GM23248 (cell line): ENCODE results near the gene STK4. TPM values are rescaled to one million over a fixed set of nuclear protein-coding genes. Genes with fewer than 3 reads are reported as not detected.

Experiments used
- DNase-seq: peaks from one replicate; pipeline ENCODE4 v3.0.0-alpha.2; 2015
- H2AFZ ChIP-seq: fragments of 200-600 bp; sonication (generic); 2 replicates; pipeline ENCODE4 v1.6.1; 2016; ENCODE audit warnings: antibody characterized with exemption
- H3F3A ChIP-seq: fragments of 200-600 bp; sonication (generic); 2 replicates; pipeline ENCODE4 v1.6.1; 2016; ENCODE audit warnings: mild to moderate bottlenecking, antibody characterized with exemption, mixed run types; ENCODE audit not compliant: insufficient read depth
- H3K27ac ChIP-seq: fragments of 200-600 bp; sonication (generic); 2 replicates; pipeline ENCODE4 v1.5.1; 2016; ENCODE audit warnings: mild to moderate bottlenecking
- H3K27me3 ChIP-seq: fragments of 200-600 bp; sonication (generic); replicated peaks from 2 replicates; pipeline ENCODE4 v1.6.1; 2016; ENCODE audit warnings: mild to moderate bottlenecking; ENCODE audit not compliant: insufficient read depth
- H3K36me3 ChIP-seq: fragments of 200-600 bp; sonication (generic); 2 replicates; pipeline ENCODE4 v1.6.1; 2016; ENCODE audit warnings: low read depth, mild to moderate bottlenecking
- H3K4me1 ChIP-seq: fragments of 200-600 bp; sonication (generic); 2 replicates; pipeline ENCODE4 v1.6.1; 2016; ENCODE audit warnings: mild to moderate bottlenecking; ENCODE audit not compliant: insufficient read depth
- H3K4me2 ChIP-seq: fragments of 200-600 bp; sonication (generic); one replicate; pipeline ENCODE4 v1.6.1; 2016; ENCODE audit warnings: mild to moderate bottlenecking; ENCODE audit not compliant: unreplicated experiment
- H3K4me3 ChIP-seq: fragments of 200-600 bp; sonication (generic); 2 replicates; pipeline ENCODE4 v1.5.1; 2016; ENCODE audit warnings: mild to moderate bottlenecking
- H3K79me2 ChIP-seq: fragments of 200-600 bp; sonication (generic); 2 replicates; pipeline ENCODE4 v1.6.1; 2016; ENCODE audit warnings: mild to moderate bottlenecking; ENCODE audit not compliant: insufficient read depth
- H3K9ac ChIP-seq: fragments of 200-600 bp; sonication (generic); 2 replicates; pipeline ENCODE4 v1.6.1; 2016; ENCODE audit warnings: mild to moderate bottlenecking
- H3K9me2 ChIP-seq: fragments of 200-600 bp; sonication (generic); 2 replicates; pipeline ENCODE4 v1.6.1; 2016; ENCODE audit warnings: mixed run types, mild to moderate bottlenecking, moderate library complexity; ENCODE audit not compliant: insufficient read depth
- H3K9me3 ChIP-seq: fragments of 200-600 bp; sonication (generic); one replicate; pipeline ENCODE4 v1.6.1; 2017; ENCODE audit warnings: low read depth
- H4K20me1 ChIP-seq: fragments of 200-600 bp; sonication (generic); 2 replicates; pipeline ENCODE4 v1.6.0; 2016; ENCODE audit not compliant: insufficient read depth
- EZH2 ChIP-seq: fragments of 200-600 bp; sonication (generic); IDR thresholded peaks from 2 replicates; pipeline ENCODE4 v1.6.1; 2018; ENCODE audit warnings: antibody characterized with exemption, mild to moderate bottlenecking; ENCODE audit not compliant: insufficient read depth, poor library complexity, severe bottlenecking
- EZH2phosphoT487 ChIP-seq: fragments of 200-600 bp; sonication (generic); IDR thresholded peaks from 2 replicates; pipeline ENCODE4 v1.6.1; 2018; ENCODE audit warnings: antibody characterized with exemption, moderate library complexity, mild to moderate bottlenecking, low read depth; ENCODE audit not compliant: insufficient read depth
- WGBS, 2 experiments: methylation state at CpG; one replicate each; pipeline ENCODE4 v1.1.6; 2015 to 2017; ENCODE audit warnings: low lambda C conversion rate in 2 of 2, low coverage in 1 of 2; ENCODE audit errors: missing lambda C conversion rate in 2 of 2; 5-methylcytosine and 5-hydroxymethylcytosine counted together
- in situ Hi-C: fragments of 300-500 bp; cut with MboI; formaldehyde crosslinking; loops from 2 replicates; pipeline ENCODE4 v1.15.0; 2020
- polyA plus RNA-seq: library from polyadenylated mRNA; unstranded; fragments of >200 nt; fragmentation: Nextera tagmentation; extraction: Ambion mirVana; gene quantifications from 2 replicates; pipeline ENCODE4 v1.2.1, GENCODE V29; 2016
- total RNA-seq: library from RNA; depleted of rRNA; stranded (reverse); fragments of >200 nt; shearing (Covaris generic); gene quantifications from 2 replicates; pipeline ENCODE4 v1.2.3, GENCODE V29; 2014

Gene STK4
- total and polyA plus RNA-seq, 2 experiments from 2014 or later, result 21.9 to 33.4 TPM

DNA sequence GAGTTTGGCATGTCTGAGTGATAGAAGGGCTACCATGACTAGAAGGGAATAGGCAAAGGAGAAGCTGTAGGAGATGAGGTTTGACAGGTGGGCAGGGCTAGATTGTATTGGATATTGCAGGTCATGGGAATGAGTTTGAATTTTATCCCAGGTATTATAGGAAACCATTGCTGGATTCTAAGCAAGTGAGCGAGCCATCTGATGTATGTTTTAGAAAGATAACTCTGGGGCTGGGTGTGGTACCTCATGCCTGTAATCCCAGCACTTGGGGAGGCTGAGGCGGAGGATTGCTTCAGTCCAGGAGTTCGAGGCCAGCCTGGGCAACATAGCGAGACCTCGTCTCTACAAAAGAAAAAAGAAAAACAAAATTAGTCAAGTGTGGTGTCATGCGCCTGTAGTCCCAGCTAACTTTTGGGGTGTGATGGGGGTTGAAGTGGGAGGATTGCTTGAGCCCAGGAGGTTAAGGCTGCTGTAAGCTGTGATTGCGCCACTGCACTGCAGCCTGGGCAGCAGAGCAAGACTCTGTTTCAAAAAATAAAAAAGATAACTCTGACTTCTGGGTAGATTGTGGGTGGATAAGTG lies 16.9 kb downstream of the STK4 start:
- Histone ChIP-seq H3K9me2 (no peaks in the 10 kb centered on the region), H3K4me3 (no peak overlapping the region), H3K9ac (no peak overlapping the region), H3K27me3 (no peaks in the 10 kb centered on the region), H3K9me3 (no peaks in the 10 kb centered on the region), H3K79me2 (peaks cover 4% of the 10 kb centered on the region; the same call in 1 of the 2 replicates), H3K36me3 (peaks cover 66% of the 10 kb centered on the region), H3K27ac (no peak overlapping the region), H3K4me1 (no peaks in the 10 kb centered on the region), H3K4me2 (no peak overlapping the region), H2AFZ (no peak overlapping the region), H3F3A (no peaks in the 10 kb centered on the region), H4K20me1 (no peaks in the 10 kb centered on the region)
- TF ChIP-seq EZH2phosphoT487, result no peak
- no peak for TF ChIP-seq EZH2
- WGBS, 2 experiments, result 94 to 98% methylated on average over 7 of the region's 7 CpGs
- no peak for DNase-seq
- in situ Hi-C loops, result no loop called here

GRCh38 chr20:44988631-44989171 lies 22.4 kb downstream of the STK4 start:
- H3K9me2 ChIP-seq, result no peaks in the 10 kb centered on the region
- in situ Hi-C loops, result no loop called here
- no peak overlapping the region for H2AFZ ChIP-seq

GRCh38 chr20:44990425-44990824 lies 24.1 kb downstream of the STK4 start:
- DNase-seq, result peak; percentile 71
- Histone ChIP-seq H3K27ac (peak overlapping the region; percentile 69), H2AFZ (peak overlapping the region; percentile 82), H3K36me3 (peaks cover 29% of the 10 kb centered on the region), H3K4me3 (peak overlapping the region; percentile 72), H3K9me2 (no peaks in the 10 kb centered on the region), H3K9me3 (no peaks in the 10 kb centered on the region), H3F3A (peaks cover 23% of the 10 kb centered on the region), H3K9ac (peak overlapping the region; percentile 78), H3K4me1 (peaks cover 29% of the 10 kb centered on the region), H3K27me3 (no peaks in the 10 kb centered on the region), H3K79me2 (peaks cover 37% of the 10 kb centered on the region), H3K4me2 (peak overlapping the region; percentile 97), H4K20me1 (no peaks in the 10 kb centered on the region)
- in situ Hi-C loops, result no loop called here
- TF ChIP-seq EZH2, result no peak
- no peak for TF ChIP-seq EZH2phosphoT487
- WGBS, 2 experiments, result 3 to 7% methylated on average over 3 of the region's 3 CpGs

More at GRCh38 chr20:44988631-44989171, 22.4 kb downstream of the STK4 start:
- no peak for TF ChIP-seq EZH2phosphoT487
- no peak for TF ChIP-seq EZH2
- no peak overlapping the region for H3K9ac ChIP-seq
- H3K79me2 ChIP-seq, result peaks cover 37% of the 10 kb centered on the region
- H3K27ac ChIP-seq, result no peak overlapping the region
- WGBS, 2 experiments, result 61 to 65% methylated on average over 1 of the region's 1 CpG
- DNase-seq, result no peak
- H3K9me3 ChIP-seq, result no peaks in the 10 kb centered on the region
- H3K36me3 ChIP-seq, result peaks cover 38% of the 10 kb centered on the region
- H3K4me2 ChIP-seq, result no peak overlapping the region
- peaks cover 29% of the 10 kb centered on the region for H3K4me1 ChIP-seq
- H3K4me3 ChIP-seq, result no peak overlapping the region
- peaks cover 23% of the 10 kb centered on the region for H3F3A ChIP-seq
- no peaks in the 10 kb centered on the region for H4K20me1 ChIP-seq
- H3K27me3 ChIP-seq, result no peaks in the 10 kb centered on the region

- Histone ChIP-seq H3K36me3 (peaks cover 25% of the 10 kb centered on the region), H3K79me2 (peaks cover 37% of the 10 kb centered on the region), H3K27me3 (no peaks in the 10 kb centered on the region), H3K9me3 (no peaks in the 10 kb centered on the region), H3K4me3 (peak overlapping the region; percentile 72), H3K4me1 (peaks cover 29% of the 10 kb centered on the region), H3F3A (peaks cover 23% of the 10 kb centered on the region), H2AFZ (peak overlapping the region; percentile 82), H3K4me2 (peak overlapping the region; percentile 97), H3K27ac (peak overlapping the region; percentile 69), H3K9ac (peak overlapping the region; percentile 78), H3K9me2 (no peaks in the 10 kb centered on the region), H4K20me1 (no peaks in the 10 kb centered on the region)
- no peak for DNase-seq
- in situ Hi-C loops, result no loop called here
- no peak for TF ChIP-seq EZH2
- no peak for TF ChIP-seq EZH2phosphoT487
Observed at GRCh38 chr20:44990957-44991356, 24.6 kb downstream of the STK4 start.

- H3K4me2 ChIP-seq, result peak overlapping the region; percentile 22
- peaks cover 29% of the 10 kb centered on the region for H3K4me1 ChIP-seq
- DNase-seq, result peak; percentile 21
- in situ Hi-C loops, result no loop called here
- H3K79me2 ChIP-seq, result peaks cover 37% of the 10 kb centered on the region
- peaks cover 20% of the 10 kb centered on the region for H3K36me3 ChIP-seq
- H2AFZ ChIP-seq, result no peak overlapping the region
- no peaks in the 10 kb centered on the region for H3K27me3 ChIP-seq
- no peaks in the 10 kb centered on the region for H3K9me3 ChIP-seq
- no peaks in the 10 kb centered on the region for H4K20me1 ChIP-seq
- peaks cover 23% of the 10 kb centered on the region for H3F3A ChIP-seq
- WGBS, 2 experiments, result 98% methylated on average over 3 of the region's 3 CpGs
- H3K4me3 ChIP-seq, result no peak overlapping the region
- no peak overlapping the region for H3K9ac ChIP-seq
- no peaks in the 10 kb centered on the region for H3K9me2 ChIP-seq
- no peak overlapping the region for H3K27ac ChIP-seq
- TF ChIP-seq EZH2 (no peak), EZH2phosphoT487 (no peak)
Observed at GRCh38 chr20:44993343-44993742, 27.0 kb downstream of the STK4 start.
